ENCODE results near the gene SRGAP1. TPM values are rescaled to one million over a fixed set of nuclear protein-coding genes. Genes with fewer than 3 reads are reported as not detected.

Gene SRGAP1
- total and polyA plus RNA-seq, 2 of the 4 experiments (the other 2 are of a cell fraction) = 10.0 to 10.2 TPM

GRCh38 chr12:64178122-64178521 lies 333.6 kb downstream of the SRGAP1 start:
- peak overlapping the region; percentile 99; the same call in 2 of the 3 replicates for H2BK15ac ChIP-seq (ENCODE audit: low read depth, low read length)
- intact Hi-C loops (cut with micrococcal nuclease) = no loop called here
- H3K4me2 ChIP-seq (ENCODE audit: low read depth, low read length) = peak overlapping the region; percentile 43; the same call in 1 of the 2 replicates
- peak overlapping the region; percentile 98 for H2BK120ac ChIP-seq (ENCODE audit: low read depth, low read length)
- dilution Hi-C loops (cut with HindIII; ENCODE audit: low sequenced_read_pairs, unreplicated experiment) = no loop called here
- H3K4me1 ChIP-seq (ENCODE audit: control insufficient read depth, insufficient read depth, low read length) = peaks cover 28% of the 10 kb centered on the region
- H3K4ac ChIP-seq (ENCODE audit: low read depth, low read length) = peak overlapping the region; percentile 93; the same call in 1 of the 2 replicates
- ATAC-seq (ENCODE audit: low read depth) (peak; percentile 55), DNase-seq (peak; percentile 96)
- ChIA-PET CTCF (no interaction called here), POLR2A (ENCODE audit: unreplicated experiment) (interaction anchor here (0.5 kb wide), 1 partner anchor 332 kb away, joined by 3 read pairs; no protein-coding TSS in a partner anchor)
- no peak overlapping the region; the same call in 1 of the 2 replicates for H3K27ac ChIP-seq (ENCODE audit: insufficient read depth, low read length)
- no peak overlapping the region for H3K4me3 ChIP-seq (ENCODE audit: insufficient read depth, low read depth, low read length)
- no CpG with 5 or more reads among the region's 1 CpG for WGBS, 2 experiments (ENCODE audit: extremely low coverage in 2 of 2, insufficient read length in 1 of 2)
- no peak overlapping the region for H3K9ac ChIP-seq (ENCODE audit: low read depth, low read length)
- no peak overlapping the region for H2AFZ ChIP-seq (replicated peaks; ENCODE audit: low read length, poor library complexity)
- peak overlapping the region; percentile 85; the same call in 1 of the 2 replicates for H3K23ac ChIP-seq (ENCODE audit: low read depth, low read length)
- TF ChIP-seq RFX5 (IDR thresholded peaks at IDR 0.05; ENCODE audit: low read depth, low read length) (no peak), CEBPB (IDR thresholded peaks at IDR 0.05; ENCODE audit: low read depth, low read length) (peak; percentile 45; the same call in 1 of the 2 replicates), NFE2L2 (IDR thresholded peaks at IDR 0.05; ENCODE audit: low read depth, low read length) (no peak), FOS (IDR thresholded peaks at IDR 0.05; ENCODE audit: low read depth, low read length) (peak; percentile 82), MAFK (IDR thresholded peaks at IDR 0.05; ENCODE audit: low read depth, low read length) (peak; percentile 39; the same call in 1 of the 2 replicates), RAD21 (IDR thresholded peaks at IDR 0.05; ENCODE audit: low read length) (no peak), POLR2A (IDR thresholded peaks at IDR 0.05; ENCODE audit: low read depth, low read length) (no peak), USF2 (IDR thresholded peaks at IDR 0.05; ENCODE audit: low read depth, low read length) (no peak), BHLHE40 (IDR thresholded peaks at IDR 0.05; ENCODE audit: low read depth, low read length) (0 out of 2 replicates have a peak, but pooled peaks have one; percentile 33)
- peak overlapping the region; percentile 63 to 70 for H4K8ac ChIP-seq (ENCODE audit: low read depth in 2 of 2, low read length in 2 of 2)
- H4K5ac ChIP-seq (ENCODE audit: low read depth, low read length) = peak overlapping the region; percentile 21; the same call in 1 of the 2 replicates
- H3K79me1 ChIP-seq (ENCODE audit: low read depth in 1 of 2, low read length in 2 of 2) = peaks cover 0 to 26% of the 10 kb centered on the region in 2 experiments; a peak in 2 of 4 replicates
- H4K20me1 ChIP-seq (ENCODE audit: insufficient read depth, low read length) = no peaks in the 10 kb centered on the region
- no peaks in the 10 kb centered on the region for H3K36me3 ChIP-seq (ENCODE audit: control insufficient read depth, insufficient read depth, low read length)
- no TSS peak for BruUV-seq (replicated peaks)
- no peaks in the 10 kb centered on the region for H3K27me3 ChIP-seq (ENCODE audit: control insufficient read depth, insufficient read depth, low read length)
- H2AK5ac ChIP-seq (ENCODE audit: low read depth, low read length) = no peak overlapping the region
- H3K14ac ChIP-seq (replicated peaks; ENCODE audit: low read depth, low read length) = peak overlapping the region; percentile 49; the same call in 1 of the 2 replicates
- in situ Hi-C loops (cut with MboI; ENCODE audit: low sequenced_read_pairs) = no loop called here
- peak overlapping the region; percentile 97; the same call in 1 of the 2 replicates for H2BK20ac ChIP-seq (ENCODE audit: low read depth, low read length)
- H4K91ac ChIP-seq (ENCODE audit: insufficient read depth, low read depth, low read length) = peak overlapping the region; percentile 61; the same call in 1 of the 2 replicates
- no peak overlapping the region for H2AK9ac ChIP-seq (replicated peaks; ENCODE audit: low read depth, low read length, poor library complexity)
- H3K18ac ChIP-seq (ENCODE audit: low read depth, low read length) = peak overlapping the region; percentile 73; the same call in 1 of the 2 replicates
- H2BK5ac ChIP-seq (ENCODE audit: low read depth, low read length, poor library complexity, severe bottlenecking) = peak overlapping the region; percentile 85
- H3K9me3 ChIP-seq (ENCODE audit: control insufficient read depth, insufficient read depth, low read length) = no peaks in the 10 kb centered on the region
- peaks cover 8% of the 10 kb centered on the region for H3K9me1 ChIP-seq (ENCODE audit: insufficient read depth, low read length)
- peak overlapping the region; percentile 65 for H3K56ac ChIP-seq (ENCODE audit: extremely low read depth, insufficient read depth, low read length)
